ENCODE measurements around the gene ACER2. TPM values are rescaled to one million over a fixed set of nuclear protein-coding genes. Genes with fewer than 3 reads are reported as not detected.

Gene ACER2
- 3.9 TPM for total RNA-seq

DNA sequence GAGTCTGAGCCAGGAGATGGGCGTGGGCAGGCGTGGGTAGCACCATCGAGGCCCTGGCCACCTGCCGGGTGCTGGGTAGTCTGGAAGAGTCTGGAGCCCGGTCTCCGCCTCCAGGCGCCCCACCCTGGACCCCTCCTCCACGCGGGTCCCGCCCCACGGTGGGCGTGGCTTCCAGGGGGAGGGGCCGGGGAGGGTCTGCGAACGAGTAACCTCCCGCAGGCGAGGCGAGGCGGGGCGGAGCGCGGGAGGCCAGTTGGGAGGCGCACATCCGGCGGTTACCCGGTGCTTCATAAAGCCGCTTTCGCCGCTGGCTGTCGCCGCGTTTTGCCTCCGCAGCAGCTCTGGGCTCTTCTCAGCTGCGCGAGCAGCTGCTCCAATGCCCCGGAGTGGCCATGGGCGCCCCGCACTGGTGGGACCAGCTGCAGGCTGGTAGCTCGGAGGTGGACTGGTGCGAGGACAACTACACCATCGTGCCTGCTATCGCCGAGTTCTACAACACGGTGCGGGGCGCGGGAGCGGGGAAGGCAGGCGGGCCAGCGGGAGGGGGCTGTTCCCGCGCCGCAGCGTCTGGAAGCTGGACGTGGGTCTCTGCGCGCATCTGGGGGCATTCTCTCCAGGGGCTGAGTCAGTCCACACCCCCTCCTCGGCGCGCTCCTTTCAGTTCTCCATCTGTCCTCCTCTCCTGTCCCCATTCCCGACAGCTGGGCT lies at the start of gene ACER2:
Gene ACER2 (plus strand): TSS at position 317 of the 708 bp plus-strand sequence. CDS start 76 bp downstream, at position 393.
- intact Hi-C loops (cut with DNase I): no loop called here
- Histone ChIP-seq H3K4me3 (peak within 1 kb of the TSS; percentile 82 to 93), H3K36me3 (no peaks in the 10 kb centered on the region), H3K4me1 (peaks cover 21% of the 10 kb centered on the region), H3K9me3 (no peaks in the 10 kb centered on the region), H3K27ac (peak within 1 kb of the TSS; percentile 90), H3K27me3 (no peaks in the 10 kb centered on the region)
- DNase-seq (ENCODE audit: extremely low spot score in 2 of 2): peak; percentile 91 to 97
- TF ChIP-seq CTCF (IDR thresholded peaks at IDR 0.05) (no peak), POLR2AphosphoS5 (IDR thresholded peaks at IDR 0.05; ENCODE audit: insufficient read depth in 1 of 2, low read depth in 1 of 2) (peak; percentile 88 to 97), POLR2A (IDR thresholded peaks at IDR 0.05) (peak in 1 of 2 donors; percentile 84)

DNA sequence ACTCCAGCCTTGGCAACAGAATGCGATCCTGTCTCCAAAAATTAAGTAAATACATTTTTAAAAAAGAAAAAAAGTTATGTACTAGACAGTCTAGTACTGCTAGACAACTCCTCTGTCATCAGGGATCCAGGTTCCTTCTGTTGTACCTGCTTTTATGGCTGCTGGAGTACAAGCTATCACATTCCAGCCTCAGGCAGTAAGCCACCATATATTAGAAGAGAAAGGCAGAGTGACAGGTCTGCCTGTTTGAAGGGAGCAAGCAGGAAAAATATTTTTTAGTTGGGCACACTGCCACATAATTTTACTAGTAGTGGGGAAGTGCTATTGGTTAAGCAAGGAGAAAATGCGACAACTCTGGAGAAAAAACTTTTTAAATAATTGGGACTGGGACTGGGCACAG lies 39.7 kb upstream of the ACER2 start:
- intact Hi-C loops (cut with DNase I): no loop called here
- H3K36me3 ChIP-seq: peaks cover 4 to 55% of the 10 kb centered on the region in 2 donors
- H3K4me3 ChIP-seq: no peak overlapping the region
- no peak for DNase-seq (ENCODE audit: extremely low spot score in 2 of 2)
- no peaks in the 10 kb centered on the region for H3K9me3 ChIP-seq
- no peaks in the 10 kb centered on the region for H3K27me3 ChIP-seq
- TF ChIP-seq POLR2A (IDR thresholded peaks at IDR 0.05) (no peak), POLR2AphosphoS5 (IDR thresholded peaks at IDR 0.05; ENCODE audit: insufficient read depth in 1 of 2, low read depth in 1 of 2) (no peak), CTCF (IDR thresholded peaks at IDR 0.05) (no peak)
- no peaks in the 10 kb centered on the region for H3K4me1 ChIP-seq
- H3K27ac ChIP-seq: no peak overlapping the region

DNA sequence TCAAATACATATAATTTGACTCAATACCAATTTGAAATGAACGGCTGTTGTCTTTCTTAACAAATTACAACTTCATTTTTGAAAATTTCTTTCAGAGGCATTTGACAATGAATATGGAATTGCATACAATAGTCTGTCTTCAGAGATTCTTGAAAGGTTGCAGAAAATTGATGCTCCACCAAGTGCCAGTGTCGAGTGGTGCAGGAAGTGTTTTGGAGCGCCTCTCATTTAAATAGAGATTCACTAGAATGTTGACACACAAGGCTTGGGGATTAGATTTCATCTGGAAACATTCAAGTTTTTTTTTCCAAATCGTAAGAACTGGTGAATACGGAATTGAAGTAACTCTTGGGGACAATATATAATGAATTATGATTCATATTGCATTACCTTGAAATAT lies 36.9 kb upstream of the ACER2 start:
- Histone ChIP-seq H3K4me1 (no peaks in the 10 kb centered on the region), H3K27me3 (no peaks in the 10 kb centered on the region), H3K4me3 (no peak overlapping the region), H3K36me3 (peaks cover 4 to 61% of the 10 kb centered on the region in 2 donors), H3K9me3 (no peaks in the 10 kb centered on the region), H3K27ac (no peak overlapping the region)
- DNase-seq (ENCODE audit: extremely low spot score in 2 of 2): no peak
- TF ChIP-seq CTCF (IDR thresholded peaks at IDR 0.05) (no peak), POLR2AphosphoS5 (IDR thresholded peaks at IDR 0.05; ENCODE audit: insufficient read depth in 1 of 2, low read depth in 1 of 2) (no peak), POLR2A (IDR thresholded peaks at IDR 0.05) (no peak)
- intact Hi-C loops (cut with DNase I): no loop called here

DNA sequence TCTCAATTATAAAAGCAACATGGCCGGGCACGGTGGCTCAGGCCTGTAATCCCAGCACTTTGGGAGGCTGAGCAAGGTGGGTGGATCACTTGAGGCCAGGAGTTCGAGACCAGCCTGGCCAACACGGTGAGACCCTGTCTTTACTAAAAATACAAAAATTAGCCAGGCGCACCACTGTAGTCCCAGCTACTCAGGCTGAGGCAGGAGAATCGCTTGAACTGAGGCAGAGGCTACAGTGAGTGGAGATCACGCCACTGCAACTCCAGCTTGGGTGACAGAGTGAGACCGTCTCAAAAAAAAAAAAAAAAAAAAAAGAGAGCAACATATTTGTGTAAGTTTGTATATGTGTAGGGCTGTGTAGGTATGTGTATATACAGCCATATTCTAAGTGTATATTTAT lies 36.2 kb upstream of the ACER2 start:
- H3K27ac ChIP-seq: no peak overlapping the region
- intact Hi-C loops (cut with DNase I): no loop called here
- no peak for DNase-seq (ENCODE audit: extremely low spot score in 2 of 2)
- H3K4me1 ChIP-seq: peaks cover 4% of the 10 kb centered on the region
- peaks cover 4 to 57% of the 10 kb centered on the region in 2 donors for H3K36me3 ChIP-seq
- H3K9me3 ChIP-seq: no peaks in the 10 kb centered on the region
- H3K4me3 ChIP-seq: no peak overlapping the region
- no peaks in the 10 kb centered on the region for H3K27me3 ChIP-seq
- TF ChIP-seq POLR2A (IDR thresholded peaks at IDR 0.05): no peak
- no peak for TF ChIP-seq POLR2AphosphoS5 (IDR thresholded peaks at IDR 0.05; ENCODE audit: insufficient read depth in 1 of 2, low read depth in 1 of 2)

DNA sequence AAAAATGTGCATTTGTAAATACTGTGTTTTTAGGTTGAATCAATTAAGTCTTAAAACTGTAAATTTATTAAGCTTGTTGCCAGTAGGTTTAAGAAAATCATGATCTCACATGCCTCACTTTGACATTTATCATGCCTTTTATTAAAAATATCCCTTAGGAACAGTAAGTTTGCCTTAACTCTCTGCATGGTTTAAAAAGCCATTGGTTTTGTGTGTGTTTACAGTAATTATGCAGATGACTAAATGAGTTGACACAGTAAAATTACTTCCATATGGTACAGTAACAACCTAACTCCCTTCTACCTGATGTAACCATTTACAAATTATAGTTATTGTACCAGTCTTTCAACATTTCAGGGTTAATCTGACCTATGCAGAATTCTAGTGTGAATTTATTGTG lies 35.3 kb upstream of the ACER2 start:
- no peak overlapping the region for H3K4me3 ChIP-seq
- H3K9me3 ChIP-seq: no peaks in the 10 kb centered on the region
- H3K4me1 ChIP-seq: peaks cover 13% of the 10 kb centered on the region
- H3K27ac ChIP-seq: no peak overlapping the region
- no peak for TF ChIP-seq POLR2A (IDR thresholded peaks at IDR 0.05)
- no peak for TF ChIP-seq CTCF (IDR thresholded peaks at IDR 0.05)
- TF ChIP-seq POLR2AphosphoS5 (IDR thresholded peaks at IDR 0.05; ENCODE audit: insufficient read depth in 1 of 2, low read depth in 1 of 2): no peak
- intact Hi-C loops (cut with DNase I): no loop called here
- no peak for DNase-seq (ENCODE audit: extremely low spot score in 2 of 2)
- no peaks in the 10 kb centered on the region for H3K27me3 ChIP-seq
- peaks cover 4 to 55% of the 10 kb centered on the region in 2 donors for H3K36me3 ChIP-seq
